Colonic mucosa (tissue), 4 donors: Measurements from ENCODE around the gene RINT1. TPM values are rescaled to one million over a fixed set of nuclear protein-coding genes. Genes with fewer than 3 reads are reported as not detected.
"Not testable (repeated sequence)": the region's sequence is repeated elsewhere in the genome, so short reads cannot be mapped to it uniquely, and the experiment has no call there.

Experiments used
- DNase-seq: peaks from one replicate; pipeline ENCODE4 v3.0.0-alpha.2; 2020
- H3K27ac ChIP-seq: fragments of 200-600 bp; one replicate; pipeline ENCODE4 v1.8.0; 2021
- H3K27me3 ChIP-seq: fragments of 200-600 bp; one replicate; pipeline ENCODE4 v1.8.0; 2021
- H3K36me3 ChIP-seq: fragments of 200-600 bp; one replicate; pipeline ENCODE4 v1.8.0; 2021
- H3K4me1 ChIP-seq: fragments of 200-600 bp; one replicate; pipeline ENCODE4 v1.8.0; 2021; ENCODE audit warnings: mild to moderate bottlenecking
- H3K4me3 ChIP-seq: fragments of 200-600 bp; one replicate; pipeline ENCODE4 v1.8.0; 2021
- H3K9ac ChIP-seq, 2 donors: one replicate each; pipeline ENCODE4 v1.7.0; 2013; ENCODE audit warnings: control low read depth in 2 of 2, low read depth in 2 of 2, low read length in 2 of 2
- H3K9me3 ChIP-seq: fragments of 200-600 bp; one replicate; pipeline ENCODE4 v1.8.0; 2021
- CTCF ChIP-seq: fragments of 200-600 bp; IDR thresholded peaks from one replicate; pipeline ENCODE4 v1.8.0; 2022; ENCODE audit warnings: antibody characterized with exemption, mild to moderate bottlenecking
- intact Hi-C: fragments of 100-400 bp; cut with DNase I; formaldehyde crosslinking; loops from one replicate; pipeline ENCODE4 v1.14.1; 2022
- total RNA-seq, 2 donors: library from RNA; stranded (reverse); fragmentation: NEBNext Ultra II Directional in 1 of 2; extraction: Animal tissue kit (Norgen Biotek cat#: 25700) in 1 of 2; gene quantifications; one replicate each; pipeline ENCODE4 v1.2.1, GENCODE V29; 2021
- donor health status: healthy.
- donor health status: DM: no; HTN: no; CAD: no.
- donor health status: DM: no; HTN: no; CAD: no.

The RINT1 gene
- total RNA-seq, 2 donors from 2014 or later = 13.4 to 17.2 TPM

DNA sequence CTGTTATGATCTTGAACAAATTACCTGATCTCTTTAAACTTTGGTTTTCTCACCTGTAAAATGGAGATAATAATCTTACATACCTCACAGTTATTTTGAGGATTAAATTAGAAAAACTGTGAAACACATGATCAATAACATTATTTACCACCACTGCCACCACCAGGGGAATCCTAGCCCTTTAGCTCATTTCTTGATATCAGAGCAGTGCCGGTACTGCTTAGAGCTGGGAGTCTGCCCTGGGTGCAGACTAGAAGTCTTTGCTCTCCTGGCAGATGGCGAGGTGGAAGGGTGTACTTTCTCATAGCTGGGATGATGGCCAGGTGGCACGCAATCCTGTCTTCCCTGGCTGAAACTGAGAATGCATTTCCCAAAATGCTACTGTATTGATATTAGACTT is 62.0 kb downstream of the RINT1 start:
- no peaks in the 10 kb centered on the region for H3K4me1 ChIP-seq
- H3K27ac ChIP-seq = no peak overlapping the region
- H3K9me3 ChIP-seq = no peaks in the 10 kb centered on the region
- no peaks in the 10 kb centered on the region for H3K36me3 ChIP-seq
- no peak overlapping the region for H3K9ac ChIP-seq
- no peak overlapping the region for H3K4me3 ChIP-seq
- no peak for TF ChIP-seq CTCF
- no peak for DNase-seq
- H3K27me3 ChIP-seq = no peaks in the 10 kb centered on the region
- intact Hi-C loops = no loop called here

DNA sequence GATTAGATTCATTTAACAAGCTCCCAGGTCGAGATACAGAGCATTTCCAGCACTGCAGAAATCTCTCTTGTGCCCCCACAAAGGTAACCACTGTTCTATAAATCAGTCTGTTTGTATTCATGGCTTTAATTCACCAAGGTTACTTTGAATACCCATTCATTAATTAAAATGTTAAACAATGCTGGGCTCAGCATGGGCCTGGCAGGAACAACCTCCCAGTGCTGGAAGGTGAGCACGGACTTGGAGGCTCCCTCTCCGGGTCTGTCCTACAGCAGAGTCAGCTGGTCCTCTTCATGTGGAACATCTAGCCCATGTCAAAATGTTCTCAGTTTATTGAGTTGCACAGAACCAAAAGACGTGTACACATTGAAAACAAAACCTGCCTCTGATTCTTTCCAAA is 64.9 kb downstream of the RINT1 start:
- no peaks in the 10 kb centered on the region for H3K9me3 ChIP-seq
- H3K27me3 ChIP-seq = no peaks in the 10 kb centered on the region
- H3K9ac ChIP-seq = no peak overlapping the region
- TF ChIP-seq CTCF = no peak
- H3K4me1 ChIP-seq = no peaks in the 10 kb centered on the region
- intact Hi-C loops = no loop called here
- no peaks in the 10 kb centered on the region for H3K36me3 ChIP-seq
- H3K4me3 ChIP-seq = no peak overlapping the region
- no peak for DNase-seq
- no peak overlapping the region for H3K27ac ChIP-seq

DNA sequence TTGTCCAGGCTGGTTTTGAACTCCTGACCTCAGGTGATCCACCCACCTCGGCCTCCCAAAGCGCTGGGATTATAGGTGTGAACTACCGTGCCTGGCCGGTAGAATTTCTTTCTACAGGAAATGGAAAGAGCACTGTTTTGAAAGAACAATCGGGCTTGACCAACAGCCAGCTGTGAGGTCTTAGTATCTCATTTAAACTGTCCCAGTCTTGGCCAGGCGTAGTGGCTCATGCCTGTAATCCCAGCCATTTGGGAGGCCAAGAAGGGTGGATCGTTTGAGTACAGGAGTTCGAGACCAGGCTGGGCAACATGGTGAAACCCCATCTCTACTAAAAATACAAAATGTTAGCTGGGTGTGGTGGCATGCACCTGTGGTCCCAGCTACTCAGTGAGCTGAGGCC is 67.1 kb downstream of the RINT1 start:
- H3K9ac ChIP-seq, intact Hi-C loops, H3K27ac ChIP-seq, H3K36me3 ChIP-seq, H3K9me3 ChIP-seq, H3K4me3 ChIP-seq, DNase-seq, H3K4me1 ChIP-seq, H3K27me3 ChIP-seq: not testable (repeated sequence)

GRCh38 chr7:105599551-105599950 is 67.5 kb downstream of the RINT1 start:
- Histone ChIP-seq H3K36me3 (no peaks in the 10 kb centered on the region), H3K4me1 (no peaks in the 10 kb centered on the region), H3K27me3 (no peaks in the 10 kb centered on the region), H3K27ac (no peak overlapping the region), H3K9ac (no peak overlapping the region), H3K9me3 (no peaks in the 10 kb centered on the region), H3K4me3 (no peak overlapping the region)
- DNase-seq = no peak
- no peak for TF ChIP-seq CTCF
- intact Hi-C loops = no loop called here

DNA sequence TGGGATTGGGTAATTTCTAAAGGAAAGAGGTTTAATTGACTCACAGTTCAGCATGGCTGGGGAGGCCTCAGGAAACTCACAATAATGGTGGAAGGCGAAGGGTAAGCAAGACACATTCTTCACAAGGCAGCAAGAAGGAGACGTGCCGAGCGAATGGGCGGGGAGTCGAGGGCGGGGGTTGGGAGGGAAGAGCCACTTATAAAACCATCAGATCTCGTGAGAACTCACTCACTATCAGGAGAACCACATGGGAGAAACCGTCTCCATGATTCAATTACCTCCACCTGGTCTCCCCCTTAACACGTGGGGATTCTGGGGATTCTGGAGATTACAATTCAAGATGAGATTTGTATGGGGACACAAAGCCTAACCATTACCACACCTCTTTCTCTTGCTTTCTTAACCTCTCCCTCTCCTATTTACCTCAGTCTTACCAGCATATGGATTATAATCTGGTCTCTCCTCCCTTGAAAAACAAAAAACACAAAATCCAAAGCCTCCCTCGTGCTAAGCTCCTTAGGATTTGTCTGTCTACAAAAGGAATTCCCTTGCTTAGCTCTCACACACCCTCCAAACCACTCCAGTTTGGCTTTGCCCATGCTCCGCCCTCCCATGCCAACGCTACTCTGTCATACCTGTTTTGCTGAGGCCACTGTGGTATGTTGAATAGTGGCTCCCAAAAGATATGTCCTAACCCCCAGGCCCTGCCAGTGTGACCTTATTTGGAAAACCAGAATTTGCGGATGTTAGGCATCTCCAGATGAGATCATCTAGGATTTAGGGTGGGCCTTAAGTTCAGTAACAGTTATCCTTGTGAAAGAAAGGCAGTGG is 68.9 kb downstream of the RINT1 start:
- Histone ChIP-seq H3K9ac (no peak overlapping the region), H3K4me3 (no peak overlapping the region), H3K36me3 (no peaks in the 10 kb centered on the region), H3K27me3 (no peaks in the 10 kb centered on the region), H3K9me3 (no peaks in the 10 kb centered on the region), H3K4me1 (no peaks in the 10 kb centered on the region), H3K27ac (no peak overlapping the region)
- TF ChIP-seq CTCF = no peak
- intact Hi-C loops = no loop called here
- no peak for DNase-seq
